Kidney epithelial cell (primary cell): Measurements from ENCODE around the gene BRMS1. TPM values are rescaled to one million over a fixed set of nuclear protein-coding genes. Genes with fewer than 3 reads are reported as not detected.

ENCODE experiments used
- DNase-seq: peaks from one replicate; pipeline ENCODE4 v3.0.0-alpha.2; 2010; ENCODE audit warnings: low read depth
- H3K27me3 ChIP-seq: 2 replicates; pipeline ENCODE4 v1.6.0; 2011; ENCODE audit warnings: low read length; ENCODE audit not compliant: control insufficient read depth, insufficient read depth
- H3K36me3 ChIP-seq: 2 replicates; pipeline ENCODE4 v1.5.1; 2011; ENCODE audit warnings: low read length; ENCODE audit not compliant: control insufficient read depth, insufficient read depth
- H3K4me3 ChIP-seq: 2 replicates; pipeline ENCODE4 v1.5.1; 2011; ENCODE audit warnings: low read depth, mild to moderate bottlenecking, control low read depth, low read length
- CTCF ChIP-seq: IDR thresholded peaks from 2 replicates; pipeline ENCODE4 v1.5.1; 2011; ENCODE audit warnings: mild to moderate bottlenecking, moderate library complexity, low read length, control low read depth, inconsistent platforms; ENCODE audit not compliant: insufficient read depth, poor library complexity, severe bottlenecking
- total RNA-seq: library from RNA; depleted of rRNA; stranded (reverse); fragments of >200 nt; gene quantifications from 2 replicates; pipeline ENCODE4 v1.2.3, GENCODE V29; 2015

Gene BRMS1
- total RNA-seq, 1 donor from 2014 or later, result 84.9 TPM

GRCh38 chr11:66366844-66367477 is 22.1 kb upstream of the BRMS1 start:
- no peak overlapping the region for H3K4me3 ChIP-seq
- no peaks in the 10 kb centered on the region for H3K36me3 ChIP-seq
- DNase-seq, result no peak
- no peak for TF ChIP-seq CTCF
- no peaks in the 10 kb centered on the region for H3K27me3 ChIP-seq

DNA sequence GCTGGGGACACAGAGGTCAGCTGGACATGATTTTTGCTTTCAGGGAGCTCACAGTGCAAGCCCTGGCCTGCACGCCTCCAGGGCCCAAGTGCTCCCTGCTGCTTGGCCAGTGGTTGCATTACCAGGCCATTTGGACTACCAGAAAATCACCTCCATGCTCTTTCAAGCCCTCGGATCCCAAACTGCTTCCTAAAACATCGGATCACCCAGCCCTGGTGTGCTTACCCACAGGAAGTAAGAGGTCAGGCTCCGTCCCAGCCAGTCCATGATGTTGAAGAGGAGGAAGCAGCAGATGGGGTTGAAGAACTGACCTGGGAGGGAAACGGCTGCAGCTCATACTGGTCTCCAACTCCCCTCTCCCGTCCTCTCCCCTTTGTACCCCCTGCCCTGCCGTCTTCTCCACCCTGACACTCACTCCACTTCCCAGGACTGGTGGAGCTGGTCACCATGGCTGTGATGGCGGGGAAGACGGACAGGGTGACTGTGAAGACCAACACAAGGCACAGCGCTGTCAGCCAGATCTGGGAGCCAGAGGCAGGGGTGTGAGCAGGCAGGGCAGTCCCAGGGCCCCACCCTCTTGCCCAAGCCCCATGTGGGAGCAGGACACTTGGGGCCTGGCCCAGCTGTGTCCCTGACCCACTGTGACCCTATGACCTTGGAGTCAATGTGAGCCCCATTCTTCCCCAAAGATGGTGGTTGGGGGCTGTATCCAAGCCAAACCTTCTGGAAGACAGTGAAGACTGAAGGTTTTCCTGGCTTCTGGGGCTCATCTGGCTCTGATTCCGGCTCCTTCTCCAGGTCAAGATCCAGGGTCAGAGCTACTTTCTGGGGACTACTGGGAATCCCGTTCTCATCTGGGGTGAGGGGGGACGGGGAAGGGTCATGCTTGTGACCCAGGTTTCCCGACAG is 21.1 kb upstream of the BRMS1 start:
- no peak overlapping the region for H3K4me3 ChIP-seq
- no peaks in the 10 kb centered on the region for H3K27me3 ChIP-seq
- TF ChIP-seq CTCF, result no peak
- H3K36me3 ChIP-seq, result no peaks in the 10 kb centered on the region
- no peak for DNase-seq

GRCh38 chr11:66365166-66365565 is 20.3 kb upstream of the BRMS1 start:
- Histone ChIP-seq H3K36me3 (no peaks in the 10 kb centered on the region), H3K27me3 (no peaks in the 10 kb centered on the region), H3K4me3 (no peak overlapping the region)
- no peak for DNase-seq
- TF ChIP-seq CTCF, result no peak

DNA sequence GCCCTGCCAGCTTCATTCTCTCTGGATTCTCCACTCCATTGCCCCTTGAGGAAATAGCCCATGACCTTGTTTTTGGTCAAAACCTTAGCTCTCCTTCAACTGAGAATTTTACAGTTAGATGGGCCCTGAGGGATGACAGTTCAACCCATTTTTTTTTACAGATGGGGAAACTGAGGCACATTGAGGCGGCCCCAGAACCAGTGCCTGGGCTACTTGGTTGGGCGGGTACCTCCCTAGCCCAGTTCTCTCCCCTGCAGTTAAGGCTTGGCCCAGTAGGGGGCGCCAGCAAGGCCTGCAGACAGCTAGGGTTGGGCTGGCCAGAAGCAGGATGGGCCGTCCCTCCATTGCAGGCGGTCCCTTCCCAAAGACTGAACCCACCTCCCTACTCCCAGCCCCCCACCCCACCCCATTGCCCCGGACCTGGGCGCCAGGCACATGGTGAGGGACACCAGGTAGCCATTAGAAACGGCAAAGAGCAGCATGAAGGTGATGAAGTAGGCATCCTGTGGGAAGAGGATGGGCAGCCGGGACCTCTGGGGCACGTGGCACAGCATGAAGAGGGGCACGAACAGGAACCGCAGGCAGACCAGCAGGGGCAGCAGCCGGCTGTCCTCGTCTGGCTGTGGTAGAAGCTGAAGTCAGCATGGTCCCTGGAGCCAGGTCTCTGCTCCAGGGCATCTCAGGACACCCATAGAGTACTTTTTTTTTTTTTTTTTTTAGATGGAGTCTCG is 19.1 kb upstream of the BRMS1 start:
- no peak overlapping the region for H3K4me3 ChIP-seq
- TF ChIP-seq CTCF, result peak; percentile 88
- DNase-seq, result no peak
- no peaks in the 10 kb centered on the region for H3K36me3 ChIP-seq
- no peaks in the 10 kb centered on the region for H3K27me3 ChIP-seq

GRCh38 chr11:66363187-66363601 is 18.3 kb upstream of the BRMS1 start:
- Histone ChIP-seq H3K36me3 (no peaks in the 10 kb centered on the region), H3K27me3 (no peaks in the 10 kb centered on the region), H3K4me3 (no peak overlapping the region)
- no peak for DNase-seq
- TF ChIP-seq CTCF, result no peak
